ENCODE measurements around the gene WASL.
"Not testable (repeated sequence)": the region's sequence is repeated elsewhere in the genome, so short reads cannot be mapped to it uniquely, and the experiment has no call there.

WASL gene

GRCh38 chr7:123769371-123769770, 20.6 kb upstream of the WASL start:
- DNase-seq (ENCODE audit: low read depth in 2 of 2): no peak

GRCh38 chr7:123768493-123768892, 19.7 kb upstream of the WASL start:
- DNase-seq (ENCODE audit: low read depth in 2 of 2): no peak

GRCh38 chr7:123763191-123763661, 14.4 kb upstream of the WASL start:
- no peak for DNase-seq (ENCODE audit: low read depth in 2 of 2)

GRCh38 chr7:123761729-123762128, 12.9 kb upstream of the WASL start:
- DNase-seq (ENCODE audit: low read depth in 2 of 2): no peak

- no peak for DNase-seq (ENCODE audit: low read depth in 2 of 2)
Observed at GRCh38 chr7:123757095-123757494, 8.3 kb upstream of the WASL start.

GRCh38 chr7:123755338-123755737, 6.5 kb upstream of the WASL start:
- DNase-seq (ENCODE audit: low read depth in 2 of 2): no peak

GRCh38 chr7:123754271-123754871, 5.6 kb upstream of the WASL start:
- no peak for DNase-seq (ENCODE audit: low read depth in 2 of 2)

GRCh38 chr7:123752534-123752933, 3.7 kb upstream of the WASL start:
- no peak for DNase-seq (ENCODE audit: low read depth in 2 of 2)

- no peak for DNase-seq (ENCODE audit: low read depth in 2 of 2)
Observed at GRCh38 chr7:123751821-123752220, 3.0 kb upstream of the WASL start.

GRCh38 chr7:123750389-123751230, 1.8 kb upstream of the WASL start:
- no peak for DNase-seq (ENCODE audit: low read depth in 2 of 2)

GRCh38 chr7:123749537-123749857, 694 bp upstream of the WASL start:
- peak; percentile 9 to 14 for DNase-seq (ENCODE audit: low read depth in 2 of 2)

GRCh38 chr7:123748171-123748733, 551 bp downstream of the WASL start:
- peak in 1 of 2 experiments; percentile 17 for DNase-seq (ENCODE audit: low read depth in 2 of 2)

- peak in 1 of 2 experiments; percentile 24 for DNase-seq (ENCODE audit: low read depth in 2 of 2)
Observed at GRCh38 chr7:123747620-123748141, 1.1 kb downstream of the WASL start.

- DNase-seq (ENCODE audit: low read depth in 2 of 2): no peak
Observed at GRCh38 chr7:123746931-123747488, 1.8 kb downstream of the WASL start.

GRCh38 chr7:123746055-123746454, 2.7 kb downstream of the WASL start:
- DNase-seq (ENCODE audit: low read depth in 2 of 2): no peak

- DNase-seq (ENCODE audit: low read depth in 2 of 2): no peak
Observed at GRCh38 chr7:123745437-123745836, 3.4 kb downstream of the WASL start.

GRCh38 chr7:123744416-123744815, 4.4 kb downstream of the WASL start:
- no peak for DNase-seq (ENCODE audit: low read depth in 2 of 2)

- DNase-seq (ENCODE audit: low read depth in 2 of 2): no peak
Observed at GRCh38 chr7:123741940-123742339, 6.9 kb downstream of the WASL start.

GRCh38 chr7:123738808-123739207, 10.0 kb downstream of the WASL start:
- no peak for DNase-seq (ENCODE audit: low read depth in 2 of 2)

- DNase-seq (ENCODE audit: low read depth in 2 of 2): no peak
Observed at GRCh38 chr7:123738356-123738755, 10.4 kb downstream of the WASL start.

- not testable (repeated sequence) for DNase-seq (ENCODE audit: low read depth in 2 of 2)
Observed at GRCh38 chr7:123737168-123737674, 11.6 kb downstream of the WASL start.

- no peak for DNase-seq (ENCODE audit: low read depth in 2 of 2)
Observed at GRCh38 chr7:123735539-123735938, 13.3 kb downstream of the WASL start.
